Measurements from ENCODE around the gene WIZ. TPM values are rescaled to one million over a fixed set of nuclear protein-coding genes. Genes with fewer than 3 reads are reported as not detected.

The WIZ gene
- total RNA-seq, 1 donor from 2014 or later: 38.7 TPM

- Mint-ChIP-seq H3K27ac (no peak overlapping the region), H3K36me3 (ENCODE audit: low read depth) (peaks cover 27% of the 10 kb centered on the region), H3K9me3 (no peaks in the 10 kb centered on the region), H3K4me1 (ENCODE audit: low read depth) (peaks cover 19% of the 10 kb centered on the region), H3K27me3 (ENCODE audit: insufficient read depth) (no peaks in the 10 kb centered on the region), H3K4me3 (no peak overlapping the region)
- intact Hi-C loops (cut with micrococcal nuclease): no loop called here
- DNase-seq (ENCODE audit: low spot score): no peak
Measured at GRCh38 chr19:15374105-15374651, 75.6 kb downstream of the WIZ start.

- Mint-ChIP-seq H3K4me1 (ENCODE audit: low read depth) (peaks cover 19% of the 10 kb centered on the region), H3K27ac (no peak overlapping the region), H3K36me3 (ENCODE audit: low read depth) (peaks cover 29% of the 10 kb centered on the region), H3K4me3 (no peak overlapping the region), H3K27me3 (ENCODE audit: insufficient read depth) (no peaks in the 10 kb centered on the region), H3K9me3 (no peaks in the 10 kb centered on the region)
- DNase-seq (ENCODE audit: low spot score): no peak
- intact Hi-C loops (cut with micrococcal nuclease): no loop called here
Measured at GRCh38 chr19:15373644-15374043, 76.1 kb downstream of the WIZ start.

- Mint-ChIP-seq H3K4me3 (no peak overlapping the region), H3K9me3 (no peaks in the 10 kb centered on the region), H3K4me1 (ENCODE audit: low read depth) (peaks cover 13% of the 10 kb centered on the region), H3K27me3 (ENCODE audit: insufficient read depth) (no peaks in the 10 kb centered on the region), H3K36me3 (ENCODE audit: low read depth) (peaks cover 26% of the 10 kb centered on the region), H3K27ac (no peak overlapping the region)
- DNase-seq (ENCODE audit: low spot score): no peak
- intact Hi-C loops (cut with micrococcal nuclease): no loop called here
Measured at GRCh38 chr19:15372891-15373301, 76.9 kb downstream of the WIZ start.

GRCh38 chr19:15372470-15372869, 77.3 kb downstream of the WIZ start:
- Mint-ChIP-seq H3K4me3 (no peak overlapping the region), H3K27me3 (ENCODE audit: insufficient read depth) (no peaks in the 10 kb centered on the region), H3K4me1 (ENCODE audit: low read depth) (peaks cover 10% of the 10 kb centered on the region), H3K9me3 (no peaks in the 10 kb centered on the region), H3K36me3 (ENCODE audit: low read depth) (peaks cover 26% of the 10 kb centered on the region), H3K27ac (peak overlapping the region; percentile 81)
- DNase-seq (ENCODE audit: low spot score): no peak
- intact Hi-C loops (cut with micrococcal nuclease): no loop called here

GRCh38 chr19:15371786-15372380, 77.9 kb downstream of the WIZ start:
- Mint-ChIP-seq H3K4me1 (ENCODE audit: low read depth) (peaks cover 6% of the 10 kb centered on the region), H3K9me3 (no peaks in the 10 kb centered on the region), H3K27me3 (ENCODE audit: insufficient read depth) (no peaks in the 10 kb centered on the region), H3K27ac (no peak overlapping the region), H3K4me3 (no peak overlapping the region), H3K36me3 (ENCODE audit: low read depth) (peaks cover 23% of the 10 kb centered on the region)
- intact Hi-C loops (cut with micrococcal nuclease): no loop called here
- DNase-seq (ENCODE audit: low spot score): no peak

GRCh38 chr19:15371119-15371518, 78.6 kb downstream of the WIZ start:
- Mint-ChIP-seq H3K36me3 (ENCODE audit: low read depth) (peaks cover 23% of the 10 kb centered on the region), H3K4me3 (no peak overlapping the region), H3K27me3 (ENCODE audit: insufficient read depth) (no peaks in the 10 kb centered on the region), H3K9me3 (no peaks in the 10 kb centered on the region), H3K4me1 (ENCODE audit: low read depth) (no peaks in the 10 kb centered on the region), H3K27ac (no peak overlapping the region)
- DNase-seq (ENCODE audit: low spot score): no peak
- intact Hi-C loops (cut with micrococcal nuclease): no loop called here

Other genes starting within 250 kb of the WIZ start
- gene NOTCH3, start 249.0 kb downstream of the WIZ start, total RNA-seq: not detected in 2 replicates
- 0.20 TPM in 1 of 2 replicates, not detected in the other for gene EPHX3, start 217.5 kb downstream of the WIZ start, total RNA-seq
- 122 and 129 TPM in 2 replicates for gene BRD4, start 117.4 kb downstream of the WIZ start, total RNA-seq
- gene AKAP8, start 70.2 kb downstream of the WIZ start, total RNA-seq: 52.7 and 57.5 TPM in 2 replicates
- 73.8 and 77.9 TPM in 2 replicates for gene AKAP8L, start 31.0 kb downstream of the WIZ start, total RNA-seq
- 130 and 132 TPM in 2 replicates for gene RASAL3, start 14.6 kb upstream of the WIZ start, total RNA-seq
- 0.07 TPM in 1 of 2 replicates, not detected in the other for gene PGLYRP2, start 29.5 kb upstream of the WIZ start, total RNA-seq
- 0.10 TPM in 1 of 2 replicates, not detected in the other for gene CYP4F22, start 58.6 kb upstream of the WIZ start, total RNA-seq
- gene CYP4F8, start 165.3 kb upstream of the WIZ start, total RNA-seq: not detected in 2 replicates
- gene CYP4F3, start 190.9 kb upstream of the WIZ start, total RNA-seq: not detected in 2 replicates
- gene CYP4F12, start 223.1 kb upstream of the WIZ start, total RNA-seq: not detected in 2 replicates